Upper lobe of left lung (tissue), 4 donors: ENCODE measurements around the gene FYB1.

Source experiments
- POLR2A ChIP-seq, 4 donors: fragments of 450-650 bp; IDR thresholded peaks; one replicate each; pipeline ENCODE4 v1.5.1; 2016 to 2017; ENCODE audit warnings: antibody characterized with exemption in 4 of 4, mild to moderate bottlenecking in 2 of 4
- POLR2AphosphoS5 ChIP-seq, 2 donors: sonication (generic); formaldehyde crosslinking; IDR thresholded peaks; one replicate each; pipeline ENCODE4 v1.5.1; 2017; ENCODE audit warnings: antibody characterized with exemption in 2 of 2
- TF ChIP-seq, protein P1 (sequence below), 6 experiments: fragments of 450-650 bp in 4 of 6; fragments of 200-600 bp in 2 of 6; sonication (generic) in 2 of 6; IDR thresholded peaks; one replicate each; pipeline ENCODE4 v1.5.1; 2016 to 2019; ENCODE audit warnings: antibody characterized with exemption in 6 of 6

DNA sequence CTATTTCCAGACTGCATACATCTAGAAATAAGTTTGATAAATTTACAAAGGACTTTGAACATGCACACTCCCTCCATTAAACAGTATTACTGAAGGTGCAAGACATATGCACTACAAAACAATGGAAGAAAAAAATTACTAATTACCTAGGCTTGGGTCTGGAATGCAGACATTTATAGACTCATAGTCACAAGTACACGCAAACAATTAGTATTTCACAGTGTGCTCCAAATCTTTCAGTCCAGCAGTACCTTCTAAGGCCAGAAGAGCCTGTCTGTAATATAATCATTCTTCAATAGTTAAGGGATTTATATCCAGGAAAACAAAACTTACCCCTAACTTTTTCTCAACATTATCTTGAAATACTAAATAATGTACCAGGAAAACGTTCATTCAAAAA lies 156.3 kb downstream of the FYB1 start:
- TF ChIP-seq, protein P1, sequence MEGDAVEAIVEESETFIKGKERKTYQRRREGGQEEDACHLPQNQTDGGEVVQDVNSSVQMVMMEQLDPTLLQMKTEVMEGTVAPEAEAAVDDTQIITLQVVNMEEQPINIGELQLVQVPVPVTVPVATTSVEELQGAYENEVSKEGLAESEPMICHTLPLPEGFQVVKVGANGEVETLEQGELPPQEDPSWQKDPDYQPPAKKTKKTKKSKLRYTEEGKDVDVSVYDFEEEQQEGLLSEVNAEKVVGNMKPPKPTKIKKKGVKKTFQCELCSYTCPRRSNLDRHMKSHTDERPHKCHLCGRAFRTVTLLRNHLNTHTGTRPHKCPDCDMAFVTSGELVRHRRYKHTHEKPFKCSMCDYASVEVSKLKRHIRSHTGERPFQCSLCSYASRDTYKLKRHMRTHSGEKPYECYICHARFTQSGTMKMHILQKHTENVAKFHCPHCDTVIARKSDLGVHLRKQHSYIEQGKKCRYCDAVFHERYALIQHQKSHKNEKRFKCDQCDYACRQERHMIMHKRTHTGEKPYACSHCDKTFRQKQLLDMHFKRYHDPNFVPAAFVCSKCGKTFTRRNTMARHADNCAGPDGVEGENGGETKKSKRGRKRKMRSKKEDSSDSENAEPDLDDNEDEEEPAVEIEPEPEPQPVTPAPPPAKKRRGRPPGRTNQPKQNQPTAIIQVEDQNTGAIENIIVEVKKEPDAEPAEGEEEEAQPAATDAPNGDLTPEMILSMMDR (IDR thresholded peaks at IDR 0.05) = no peak
- no peak for TF ChIP-seq POLR2A (IDR thresholded peaks at IDR 0.05)
- no peak for TF ChIP-seq POLR2AphosphoS5 (IDR thresholded peaks at IDR 0.05)
